A673 (cell line): ENCODE results near the gene GRM5.
"Not testable (repeated sequence)": the region's sequence is repeated elsewhere in the genome, so short reads cannot be mapped to it uniquely, and the experiment has no call there.

Experiments used
- CTCF ChIP-seq: fragments of 300-800, 200-600 bp; sonication (generic); conservative IDR thresholded peaks from 2 replicates; pipeline ENCODE4 v1.5.1; 2017; ENCODE audit warnings: low read depth, mild to moderate bottlenecking, antibody characterized with exemption, low read length, moderate library complexity, mixed read lengths
- EZH2 ChIP-seq: fragments of 200-600 bp; sonication (generic); IDR thresholded peaks from 2 replicates; pipeline ENCODE4 v1.6.1; 2017; ENCODE audit warnings: borderline replicate concordance, low read depth, mild to moderate bottlenecking, mixed read lengths, antibody characterized with exemption, low read length; ENCODE audit not compliant: poor library complexity, severe bottlenecking

DNA sequence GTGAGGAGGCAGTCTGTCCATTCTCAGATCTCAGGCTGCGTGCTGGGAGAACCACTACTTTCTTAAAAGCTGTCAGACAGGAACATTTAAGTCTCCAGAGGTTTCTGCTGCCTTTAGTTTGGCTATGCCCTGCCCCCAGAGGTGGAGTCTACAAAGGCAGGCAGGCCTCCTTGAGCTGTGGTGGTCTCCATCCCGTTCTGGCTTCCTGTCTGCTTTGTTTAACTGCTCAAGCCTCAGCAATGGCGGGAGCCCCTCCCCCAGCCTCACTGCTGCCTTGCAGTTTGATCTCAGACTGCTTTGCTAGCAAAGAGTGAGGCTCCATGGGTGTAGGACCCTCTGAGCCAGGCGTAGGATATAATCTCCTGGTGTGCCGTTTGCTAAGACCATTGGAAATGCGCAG is 602.5 kb downstream of the GRM5 start:
- not testable (repeated sequence) for TF ChIP-seq CTCF, EZH2
